Kidney epithelial cell (primary cell): ENCODE results near the gene KCNN1. TPM values are rescaled to one million over a fixed set of nuclear protein-coding genes. Genes with fewer than 3 reads are reported as not detected.
"Not testable (repeated sequence)": the region's sequence is repeated elsewhere in the genome, so short reads cannot be mapped to it uniquely, and the experiment has no call there.

ENCODE experiments used
- DNase-seq: peaks from one replicate; pipeline ENCODE4 v3.0.0-alpha.2; 2010; ENCODE audit warnings: low read depth
- H3K27me3 ChIP-seq: 2 replicates; pipeline ENCODE4 v1.6.0; 2011; ENCODE audit warnings: low read length; ENCODE audit not compliant: control insufficient read depth, insufficient read depth
- H3K36me3 ChIP-seq: 2 replicates; pipeline ENCODE4 v1.5.1; 2011; ENCODE audit warnings: low read length; ENCODE audit not compliant: control insufficient read depth, insufficient read depth
- H3K4me3 ChIP-seq: 2 replicates; pipeline ENCODE4 v1.5.1; 2011; ENCODE audit warnings: low read depth, mild to moderate bottlenecking, control low read depth, low read length
- total RNA-seq: library from RNA; depleted of rRNA; stranded (reverse); fragments of >200 nt; gene quantifications from 2 replicates; pipeline ENCODE4 v1.2.3, GENCODE V29; 2015
- TF ChIP-seq, protein P1 (sequence below): IDR thresholded peaks from 2 replicates; pipeline ENCODE4 v1.5.1; 2011; ENCODE audit warnings: mild to moderate bottlenecking, moderate library complexity, low read length, control low read depth, inconsistent platforms; ENCODE audit not compliant: insufficient read depth, poor library complexity, severe bottlenecking

The KCNN1 gene
- total RNA-seq, 1 donor from 2014 or later: 2.3 TPM

DNA sequence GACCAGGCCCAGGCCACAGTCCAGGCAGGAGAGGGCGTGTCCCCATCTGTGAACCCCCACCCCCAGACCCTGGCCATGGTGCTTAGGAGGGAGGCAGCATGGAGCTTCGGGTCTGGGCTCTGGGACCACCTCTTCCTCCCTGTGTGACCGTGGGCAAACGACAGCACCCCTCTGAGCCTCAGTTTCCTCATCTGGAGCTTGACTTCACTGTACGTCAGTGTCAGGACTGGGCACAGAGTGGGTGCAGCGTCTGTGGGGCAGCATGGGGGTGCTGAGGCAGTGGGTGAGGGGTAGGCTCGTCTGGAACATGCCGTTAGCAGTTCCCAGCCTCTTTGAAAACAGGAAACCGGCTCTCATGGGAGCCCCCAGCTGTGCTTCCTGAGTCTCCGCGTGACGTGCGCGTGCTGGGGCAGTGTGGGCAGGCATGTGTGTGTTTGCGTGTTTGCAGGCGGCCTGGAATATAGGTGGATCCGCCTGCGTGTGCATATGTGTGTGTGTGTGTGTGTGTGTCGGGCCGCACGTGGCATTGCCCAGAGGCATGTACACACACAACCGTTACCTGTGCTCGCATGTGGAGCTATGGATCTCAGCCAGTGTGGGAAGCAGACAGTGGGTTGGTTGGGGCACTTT, 56.8 kb downstream of the KCNN1 start:
- no peak for DNase-seq
- TF ChIP-seq, protein P1, sequence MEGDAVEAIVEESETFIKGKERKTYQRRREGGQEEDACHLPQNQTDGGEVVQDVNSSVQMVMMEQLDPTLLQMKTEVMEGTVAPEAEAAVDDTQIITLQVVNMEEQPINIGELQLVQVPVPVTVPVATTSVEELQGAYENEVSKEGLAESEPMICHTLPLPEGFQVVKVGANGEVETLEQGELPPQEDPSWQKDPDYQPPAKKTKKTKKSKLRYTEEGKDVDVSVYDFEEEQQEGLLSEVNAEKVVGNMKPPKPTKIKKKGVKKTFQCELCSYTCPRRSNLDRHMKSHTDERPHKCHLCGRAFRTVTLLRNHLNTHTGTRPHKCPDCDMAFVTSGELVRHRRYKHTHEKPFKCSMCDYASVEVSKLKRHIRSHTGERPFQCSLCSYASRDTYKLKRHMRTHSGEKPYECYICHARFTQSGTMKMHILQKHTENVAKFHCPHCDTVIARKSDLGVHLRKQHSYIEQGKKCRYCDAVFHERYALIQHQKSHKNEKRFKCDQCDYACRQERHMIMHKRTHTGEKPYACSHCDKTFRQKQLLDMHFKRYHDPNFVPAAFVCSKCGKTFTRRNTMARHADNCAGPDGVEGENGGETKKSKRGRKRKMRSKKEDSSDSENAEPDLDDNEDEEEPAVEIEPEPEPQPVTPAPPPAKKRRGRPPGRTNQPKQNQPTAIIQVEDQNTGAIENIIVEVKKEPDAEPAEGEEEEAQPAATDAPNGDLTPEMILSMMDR: no peak
- Histone ChIP-seq H3K36me3 (no peaks in the 10 kb centered on the region), H3K4me3 (no peak overlapping the region), H3K27me3 (no peaks in the 10 kb centered on the region)

DNA sequence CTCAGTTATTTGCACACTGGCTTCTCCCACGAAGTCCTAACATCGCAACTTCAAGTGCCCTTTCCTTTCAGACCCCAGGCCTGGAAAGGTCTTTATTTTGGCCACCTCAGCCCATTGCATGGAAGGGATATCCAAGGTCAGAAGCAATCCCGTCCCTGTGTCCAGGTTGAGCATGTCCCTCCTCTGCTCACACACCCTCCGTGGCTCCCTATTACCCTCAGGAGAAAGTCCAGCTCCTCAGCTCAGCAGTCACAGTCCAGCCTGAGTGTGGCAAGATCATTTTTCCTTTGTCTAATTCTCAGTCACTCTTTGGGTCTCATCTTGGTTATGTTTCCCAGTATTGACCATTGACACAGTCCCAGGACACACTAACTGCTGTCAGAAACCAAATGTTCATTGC, 60.2 kb downstream of the KCNN1 start:
- H3K4me3 ChIP-seq: no peak overlapping the region
- peaks cover 3% of the 10 kb centered on the region for H3K27me3 ChIP-seq
- no peak for DNase-seq
- no peaks in the 10 kb centered on the region for H3K36me3 ChIP-seq
- TF ChIP-seq, protein P1: no peak

DNA sequence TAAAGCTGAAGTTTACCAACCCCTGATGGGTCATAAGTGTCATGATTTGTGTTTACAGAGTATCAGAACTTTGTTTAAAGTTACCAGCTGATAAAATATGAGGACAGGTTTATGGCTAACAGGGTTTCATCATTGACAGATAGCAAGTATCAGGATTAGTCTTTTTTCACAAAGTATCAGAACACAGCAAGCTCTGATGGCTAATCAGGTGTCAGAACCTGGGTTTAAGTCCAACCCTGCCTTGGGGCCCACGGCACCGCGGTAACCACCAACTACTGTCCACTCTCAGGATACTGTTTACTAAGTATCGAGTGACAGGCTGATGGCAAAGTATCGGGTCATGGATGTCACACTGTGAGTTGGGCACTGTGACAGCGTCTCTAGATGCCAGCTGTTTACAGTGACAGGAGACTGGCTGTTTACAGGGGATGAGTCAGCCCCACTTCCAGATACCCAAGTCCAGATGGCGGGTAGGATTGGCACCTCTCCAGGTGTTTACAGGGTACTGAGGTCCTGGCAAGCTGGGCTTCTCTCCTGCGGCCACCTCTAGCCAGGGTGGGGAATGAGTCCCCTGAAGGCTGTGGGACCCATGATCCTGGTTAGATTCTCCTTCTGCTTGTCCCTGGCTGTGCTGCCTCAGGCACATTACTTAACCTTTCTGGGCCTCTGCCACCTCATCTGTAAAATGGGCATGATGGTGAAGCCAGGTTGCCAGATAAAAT, 62.9 kb downstream of the KCNN1 start:
- peaks cover 3% of the 10 kb centered on the region for H3K27me3 ChIP-seq
- no peak for DNase-seq
- H3K4me3 ChIP-seq: no peak overlapping the region
- H3K36me3 ChIP-seq: no peaks in the 10 kb centered on the region
- TF ChIP-seq, protein P1: no peak

DNA sequence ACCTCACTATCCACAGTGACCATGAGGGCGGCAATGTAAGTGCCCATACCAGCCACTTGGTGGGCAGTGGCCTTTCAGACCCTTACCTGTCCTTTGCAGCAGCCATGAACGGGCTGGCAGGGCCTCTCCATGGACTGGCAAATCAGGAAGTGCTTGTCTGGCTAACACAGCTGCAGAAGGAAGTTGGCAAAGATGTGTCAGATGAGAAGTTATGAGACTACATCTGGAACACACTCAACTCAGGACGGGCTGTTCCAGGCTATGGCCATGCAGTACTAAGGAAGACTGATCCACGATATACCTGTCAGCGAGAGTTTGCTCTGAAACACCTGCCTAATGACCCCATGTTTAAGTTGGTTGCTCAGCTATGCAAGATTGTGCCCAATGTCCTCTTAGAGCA, 64.5 kb downstream of the KCNN1 start:
- DNase-seq, H3K36me3 ChIP-seq, H3K27me3 ChIP-seq, H3K4me3 ChIP-seq: not testable (repeated sequence)

DNA sequence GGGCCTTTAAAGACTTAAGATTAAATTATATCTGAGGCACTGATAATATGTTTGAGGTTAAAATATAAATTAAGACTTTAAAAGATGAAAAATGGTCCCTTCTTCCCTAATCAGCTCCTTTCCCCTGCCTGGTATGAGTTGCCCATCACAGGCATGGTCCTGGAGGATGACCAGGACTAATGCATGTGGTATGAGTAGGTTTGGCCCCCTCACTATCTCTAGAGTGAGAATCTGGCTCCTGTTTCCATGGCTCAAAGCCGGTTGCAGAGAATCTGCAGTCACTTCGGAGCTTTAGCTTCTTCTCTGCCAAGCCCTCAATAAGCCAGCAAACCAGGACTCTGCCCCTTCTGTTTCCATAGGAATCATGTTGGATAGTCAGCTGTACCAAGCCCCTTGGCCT, 65.2 kb downstream of the KCNN1 start:
- not testable (repeated sequence) for H3K36me3 ChIP-seq, H3K4me3 ChIP-seq, DNase-seq, H3K27me3 ChIP-seq

GRCh38 chr19:18041054-18041453, 74.1 kb downstream of the KCNN1 start:
- no peak overlapping the region for H3K4me3 ChIP-seq
- no peaks in the 10 kb centered on the region for H3K36me3 ChIP-seq
- TF ChIP-seq, protein P1: no peak
- DNase-seq: no peak
- H3K27me3 ChIP-seq: peaks cover 3% of the 10 kb centered on the region

DNA sequence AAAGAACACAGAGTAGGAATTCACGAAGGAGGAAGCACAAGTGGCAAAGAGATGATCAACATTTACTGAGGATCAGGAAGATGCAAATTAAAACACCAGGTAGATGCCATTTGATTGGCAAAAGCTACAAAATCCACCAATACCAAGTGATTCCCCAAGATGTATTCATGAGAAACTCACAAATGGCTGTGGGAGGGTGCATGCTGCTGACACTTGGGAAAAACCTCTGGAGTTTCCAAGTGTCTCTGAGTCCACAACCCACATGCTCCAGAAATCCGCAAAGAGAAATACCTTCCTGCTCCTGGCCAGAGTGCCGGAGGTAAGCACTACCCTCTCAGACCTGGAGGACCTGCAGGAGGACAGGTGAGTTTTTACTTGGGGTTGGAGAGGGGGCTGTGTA, 76.8 kb downstream of the KCNN1 start:
- DNase-seq: no peak
- Histone ChIP-seq H3K4me3 (no peak overlapping the region), H3K36me3 (no peaks in the 10 kb centered on the region), H3K27me3 (peaks cover 3% of the 10 kb centered on the region)
- TF ChIP-seq, protein P1: no peak
